ENCODE results near the gene CFTR.

DNA sequence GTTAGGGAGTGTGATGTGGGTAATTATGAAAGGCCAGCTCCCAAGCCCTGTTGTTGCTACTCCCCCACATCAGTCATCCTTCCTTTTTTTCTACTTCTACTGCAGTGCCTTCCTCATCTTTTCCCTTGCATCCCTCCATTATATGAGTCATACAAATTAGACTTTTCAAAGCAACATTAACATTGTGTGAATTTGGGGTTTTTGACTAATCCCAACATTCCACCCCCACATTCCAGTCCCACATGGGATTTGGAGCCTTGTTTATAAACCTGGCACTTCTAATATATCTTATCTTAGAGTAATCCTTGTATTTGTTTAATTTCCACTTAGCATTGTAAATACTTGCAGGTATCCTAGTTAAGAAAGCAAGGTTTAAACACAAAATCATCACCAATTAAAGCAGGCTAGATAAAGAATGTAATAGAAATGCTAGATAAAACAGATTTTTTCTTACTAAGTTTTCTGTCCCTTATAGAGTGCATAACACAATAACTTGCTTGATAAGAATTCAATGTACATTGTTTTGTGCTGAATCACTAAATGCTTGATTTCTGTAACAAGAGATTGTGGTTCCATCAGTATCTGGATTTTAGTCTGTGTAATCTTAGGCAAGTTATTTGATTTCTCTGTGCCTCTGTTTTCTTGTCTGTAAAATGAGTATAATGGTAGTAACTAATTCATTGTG lies 165.8 kb downstream of the CFTR start:
- TF ChIP-seq CTCF (IDR thresholded peaks at IDR 0.05) (no peak), TCF7L2 (IDR thresholded peaks at IDR 0.05; ENCODE audit: low read depth, low read length) (no peak), POLR2AphosphoS5 (IDR thresholded peaks at IDR 0.05; ENCODE audit: low read depth, low read length) (no peak)
- TF ChIP-seq, protein P1, sequence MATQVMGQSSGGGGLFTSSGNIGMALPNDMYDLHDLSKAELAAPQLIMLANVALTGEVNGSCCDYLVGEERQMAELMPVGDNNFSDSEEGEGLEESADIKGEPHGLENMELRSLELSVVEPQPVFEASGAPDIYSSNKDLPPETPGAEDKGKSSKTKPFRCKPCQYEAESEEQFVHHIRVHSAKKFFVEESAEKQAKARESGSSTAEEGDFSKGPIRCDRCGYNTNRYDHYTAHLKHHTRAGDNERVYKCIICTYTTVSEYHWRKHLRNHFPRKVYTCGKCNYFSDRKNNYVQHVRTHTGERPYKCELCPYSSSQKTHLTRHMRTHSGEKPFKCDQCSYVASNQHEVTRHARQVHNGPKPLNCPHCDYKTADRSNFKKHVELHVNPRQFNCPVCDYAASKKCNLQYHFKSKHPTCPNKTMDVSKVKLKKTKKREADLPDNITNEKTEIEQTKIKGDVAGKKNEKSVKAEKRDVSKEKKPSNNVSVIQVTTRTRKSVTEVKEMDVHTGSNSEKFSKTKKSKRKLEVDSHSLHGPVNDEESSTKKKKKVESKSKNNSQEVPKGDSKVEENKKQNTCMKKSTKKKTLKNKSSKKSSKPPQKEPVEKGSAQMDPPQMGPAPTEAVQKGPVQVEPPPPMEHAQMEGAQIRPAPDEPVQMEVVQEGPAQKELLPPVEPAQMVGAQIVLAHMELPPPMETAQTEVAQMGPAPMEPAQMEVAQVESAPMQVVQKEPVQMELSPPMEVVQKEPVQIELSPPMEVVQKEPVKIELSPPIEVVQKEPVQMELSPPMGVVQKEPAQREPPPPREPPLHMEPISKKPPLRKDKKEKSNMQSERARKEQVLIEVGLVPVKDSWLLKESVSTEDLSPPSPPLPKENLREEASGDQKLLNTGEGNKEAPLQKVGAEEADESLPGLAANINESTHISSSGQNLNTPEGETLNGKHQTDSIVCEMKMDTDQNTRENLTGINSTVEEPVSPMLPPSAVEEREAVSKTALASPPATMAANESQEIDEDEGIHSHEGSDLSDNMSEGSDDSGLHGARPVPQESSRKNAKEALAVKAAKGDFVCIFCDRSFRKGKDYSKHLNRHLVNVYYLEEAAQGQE (IDR thresholded peaks at IDR 0.05; ENCODE audit: insufficient read depth in 1 of 2, low read depth in 2 of 2, low read length in 1 of 2): no peak
